ENCODE results near the gene PPP2R3A. TPM values are rescaled to one million over a fixed set of nuclear protein-coding genes. Genes with fewer than 3 reads are reported as not detected.

The PPP2R3A gene
- total RNA-seq, 1 donor from 2014 or later = 117 TPM

DNA sequence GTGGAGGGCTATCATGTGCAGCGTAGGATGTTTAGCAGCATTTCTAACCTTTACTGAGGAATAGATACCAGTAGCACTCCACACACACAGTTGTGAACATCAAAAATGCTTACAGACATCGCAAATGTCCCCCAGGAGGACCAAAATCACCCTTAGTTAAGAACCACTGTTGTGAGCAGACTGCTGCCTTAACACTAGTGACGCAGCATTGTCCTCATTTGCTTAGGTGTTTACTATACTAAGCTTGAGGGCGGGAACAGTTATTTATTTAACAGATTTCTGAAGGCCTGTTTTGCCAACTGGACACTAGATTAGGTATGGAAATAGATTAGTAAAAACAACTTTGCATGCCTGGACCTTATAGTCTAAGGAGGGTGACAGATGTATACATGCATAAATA, 2.3 kb downstream of the PPP2R3A start:
- no peak for DNase-seq

DNA sequence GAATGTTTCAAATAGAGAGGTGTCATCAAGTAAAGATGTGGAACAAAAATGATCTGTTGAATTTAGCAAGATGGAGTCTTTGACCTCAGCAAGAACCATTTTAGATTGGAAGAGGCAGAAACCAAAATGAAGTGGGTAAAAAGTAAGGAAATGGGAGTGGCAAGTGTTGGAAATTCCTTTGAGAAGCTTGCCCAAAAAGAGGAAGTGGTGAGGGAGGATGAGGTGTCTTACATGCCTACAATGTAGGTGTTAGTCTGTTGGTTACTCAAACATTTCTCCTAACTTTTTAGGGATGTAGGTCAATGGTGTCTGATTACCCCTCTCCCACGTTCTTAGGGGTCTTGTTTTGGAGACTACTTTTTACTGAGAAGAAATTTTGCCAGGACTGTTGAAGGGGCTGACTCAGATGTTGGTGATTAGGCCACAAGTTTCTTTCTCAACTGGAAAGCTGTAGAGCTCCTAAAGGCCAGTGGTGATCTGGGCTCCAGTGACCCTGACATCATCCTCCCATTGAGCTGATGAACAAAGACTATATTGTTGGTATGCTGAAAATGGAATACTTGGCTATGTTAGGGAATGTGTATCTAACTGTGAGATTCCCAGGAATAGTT, 5.1 kb downstream of the PPP2R3A start:
- DNase-seq = no peak

DNA sequence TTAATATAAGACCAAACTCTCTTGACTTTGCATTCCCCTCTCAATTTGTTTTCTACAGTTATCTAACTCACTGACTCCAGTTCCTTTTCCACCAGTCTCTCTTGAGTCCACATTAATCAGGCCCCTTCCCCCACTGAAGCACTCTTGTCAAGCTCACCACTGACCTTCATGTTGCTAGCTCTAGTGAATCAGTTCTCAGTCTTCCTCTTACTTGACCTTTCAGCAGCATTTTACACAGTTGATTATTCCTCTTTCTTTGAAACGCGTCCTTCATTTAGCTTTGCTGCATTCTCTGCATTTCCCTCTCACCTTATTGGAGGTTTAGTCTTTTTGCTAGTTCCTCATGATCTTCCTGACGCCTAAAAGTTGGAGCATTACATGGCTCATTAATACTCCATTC, 8.3 kb downstream of the PPP2R3A start:
- no peak for DNase-seq

DNA sequence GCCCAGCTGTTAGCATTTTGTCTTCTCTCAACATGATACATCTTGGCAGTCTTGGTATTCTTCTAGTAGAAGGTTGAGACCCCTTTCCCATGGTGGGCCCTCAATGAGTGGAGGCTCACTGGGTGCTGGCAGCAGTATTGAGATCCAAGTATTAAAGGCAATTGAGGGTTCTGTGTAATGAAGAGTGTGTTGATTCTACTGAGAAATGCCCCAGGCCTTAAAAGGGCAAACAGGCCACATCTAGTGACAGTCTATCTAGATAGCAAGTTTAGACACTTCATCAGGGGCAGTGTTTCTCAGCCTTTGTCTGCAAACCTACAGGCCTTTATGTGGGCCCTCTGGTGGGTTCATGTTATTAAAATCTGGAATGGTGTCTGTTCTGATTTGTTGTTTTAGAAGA, 9.5 kb downstream of the PPP2R3A start:
- DNase-seq = no peak

DNA sequence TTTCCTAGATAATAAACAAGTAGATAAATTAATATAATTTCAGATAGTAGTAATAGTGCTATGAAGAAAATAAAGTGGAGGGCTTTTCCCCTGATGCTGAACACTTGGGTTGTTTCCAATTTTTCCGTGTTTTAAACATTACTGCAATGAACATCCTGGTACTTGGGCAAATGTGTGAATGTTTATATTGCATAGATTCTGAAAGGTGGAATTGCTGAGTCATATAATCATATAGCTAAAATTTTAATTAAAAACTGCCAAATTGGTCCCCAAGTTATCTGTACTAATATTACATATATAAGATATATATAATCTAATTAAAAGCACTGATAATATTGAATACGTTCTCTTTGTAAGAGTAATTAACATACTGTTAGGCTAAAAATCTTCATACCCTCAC, 10.0 kb downstream of the PPP2R3A start:
- DNase-seq = no peak

DNA sequence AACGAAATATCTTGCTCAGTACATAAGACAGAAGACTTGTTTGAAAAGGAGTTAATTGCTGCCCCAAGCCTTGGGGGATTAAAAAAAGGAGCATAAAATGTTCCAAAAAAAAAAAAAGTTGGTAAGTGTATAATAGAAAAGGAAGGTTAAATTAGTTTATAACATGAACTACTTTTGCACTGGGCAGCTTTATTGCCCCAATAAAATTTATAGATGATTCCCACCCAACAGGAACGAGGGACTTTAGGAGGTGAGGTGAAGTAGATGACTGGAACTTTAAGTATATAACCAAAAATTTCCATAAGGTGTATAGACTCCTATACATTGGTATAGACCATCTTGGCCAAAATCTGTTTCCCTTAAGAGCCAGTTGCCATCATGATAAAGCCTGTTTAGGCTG, 14.8 kb downstream of the PPP2R3A start:
- DNase-seq = no peak

DNA sequence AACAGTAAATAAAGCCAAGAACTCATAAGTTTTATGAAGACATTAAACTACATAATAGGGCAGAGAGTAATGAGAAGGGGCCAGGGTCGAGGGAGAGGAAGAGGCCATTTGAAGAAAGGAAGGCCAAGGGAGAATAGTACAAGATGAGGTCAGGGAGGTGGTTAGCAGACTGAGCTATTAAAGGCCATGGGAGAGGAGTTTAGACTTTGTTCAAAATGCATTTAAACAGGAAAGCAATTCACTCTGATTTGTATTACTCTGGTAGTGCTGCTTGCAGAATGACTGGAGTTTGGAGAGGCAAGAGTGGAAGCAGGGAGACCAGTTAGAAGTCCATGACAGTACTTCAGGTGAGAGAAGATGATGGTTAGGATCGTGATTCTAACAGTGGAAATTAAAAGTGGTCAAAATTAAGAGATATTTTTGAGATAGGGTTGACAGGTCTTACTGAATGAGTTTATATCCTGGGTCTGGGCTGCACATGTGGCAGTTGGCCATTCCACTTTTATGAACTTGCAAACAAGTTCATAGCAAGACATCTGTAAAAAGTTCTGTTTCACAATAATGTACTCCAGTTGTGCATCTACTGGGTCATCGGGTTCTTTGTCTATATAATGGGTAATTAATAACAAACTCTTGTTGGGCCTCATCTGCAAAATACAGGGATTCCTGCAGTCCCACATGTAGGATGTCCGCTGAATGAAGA, 16.3 kb downstream of the PPP2R3A start:
- no peak for DNase-seq

DNA sequence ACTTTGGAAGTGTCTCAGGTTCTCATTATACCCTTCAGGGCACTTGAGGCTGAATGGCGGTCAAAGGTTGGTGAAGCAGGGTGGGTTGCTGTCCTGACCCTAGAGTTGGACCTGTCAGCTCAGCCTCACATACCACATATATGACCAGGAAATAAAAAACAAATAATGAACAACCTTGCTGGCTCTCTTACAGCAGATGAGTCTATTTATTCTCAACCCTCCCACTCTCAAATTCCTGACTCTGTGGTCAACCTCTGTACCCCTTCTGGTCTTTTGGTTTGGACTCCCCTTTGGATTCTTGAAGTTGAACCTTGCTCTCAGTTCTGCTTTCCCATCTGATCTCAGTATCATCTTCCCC, 16.9 kb downstream of the PPP2R3A start:
- DNase-seq = no peak

DNA sequence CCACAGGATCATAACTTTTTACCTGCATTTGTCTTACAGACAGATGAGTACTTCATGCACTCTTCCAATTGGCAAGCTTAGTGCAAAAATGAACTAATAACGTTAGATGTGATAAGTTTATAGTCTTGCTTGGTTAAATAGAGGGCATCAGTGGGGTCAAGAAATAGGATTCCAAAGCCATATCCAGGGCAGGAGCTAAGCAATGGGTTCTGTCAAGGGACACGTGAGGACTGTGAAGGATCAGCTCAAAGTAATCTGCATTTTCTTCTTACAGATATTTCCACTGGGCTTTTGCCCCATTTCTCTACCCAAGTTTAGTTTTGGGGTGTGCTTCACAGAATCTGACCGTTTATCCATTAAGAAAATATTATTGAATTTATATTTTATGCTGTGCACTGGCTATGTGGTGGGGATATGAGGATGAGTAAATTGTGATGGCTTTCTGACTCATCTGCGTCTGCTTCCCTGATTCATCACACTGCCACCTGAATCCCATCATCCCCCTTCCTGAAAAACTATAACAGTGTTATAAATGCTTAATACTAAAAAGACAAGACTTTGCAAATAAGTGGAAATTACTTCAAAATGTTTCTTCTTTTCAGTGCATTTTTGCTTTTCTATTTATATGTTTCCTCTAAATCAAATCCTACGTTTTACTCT, 17.5 kb downstream of the PPP2R3A start:
- no peak for DNase-seq

DNA sequence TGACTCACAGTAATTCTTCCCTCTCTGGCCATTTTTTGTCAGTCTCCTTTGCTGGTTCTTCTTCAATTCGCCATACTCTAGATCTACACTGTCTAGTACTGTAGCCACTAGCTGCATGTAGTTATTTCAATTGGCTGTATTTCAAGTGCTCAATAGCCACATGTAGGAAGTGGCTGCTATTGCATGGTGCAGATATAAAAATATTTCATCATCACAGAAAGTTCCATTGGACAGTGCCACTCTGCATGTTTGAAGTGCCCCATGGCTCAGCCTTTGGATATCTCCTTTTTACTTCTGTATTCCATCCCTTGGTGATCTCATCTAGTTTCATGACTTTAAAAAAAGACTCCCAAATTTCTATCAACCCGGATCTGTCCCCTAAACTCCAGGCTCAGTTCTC, 22.1 kb downstream of the PPP2R3A start:
- DNase-seq = no peak

DNA sequence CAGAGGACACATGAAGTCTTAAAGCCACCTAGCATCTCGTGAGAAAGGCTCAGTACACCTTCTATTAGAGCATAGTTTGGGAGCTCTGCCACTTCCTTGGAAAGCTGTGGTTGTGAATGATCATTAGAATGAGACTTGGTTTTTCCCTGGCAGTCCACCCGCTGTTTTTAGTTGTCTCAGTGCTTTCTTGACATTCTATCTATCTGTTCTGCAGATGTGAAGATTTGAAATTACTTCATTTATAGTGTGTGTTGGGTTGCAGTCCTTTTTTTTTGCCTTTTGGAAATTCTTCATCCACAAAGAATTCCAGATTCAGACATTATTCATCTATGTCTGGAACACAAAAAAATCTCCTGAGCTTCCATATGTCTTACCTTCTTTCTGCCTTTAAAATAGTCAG, 23.7 kb downstream of the PPP2R3A start:
- DNase-seq = peak; percentile 16

DNA sequence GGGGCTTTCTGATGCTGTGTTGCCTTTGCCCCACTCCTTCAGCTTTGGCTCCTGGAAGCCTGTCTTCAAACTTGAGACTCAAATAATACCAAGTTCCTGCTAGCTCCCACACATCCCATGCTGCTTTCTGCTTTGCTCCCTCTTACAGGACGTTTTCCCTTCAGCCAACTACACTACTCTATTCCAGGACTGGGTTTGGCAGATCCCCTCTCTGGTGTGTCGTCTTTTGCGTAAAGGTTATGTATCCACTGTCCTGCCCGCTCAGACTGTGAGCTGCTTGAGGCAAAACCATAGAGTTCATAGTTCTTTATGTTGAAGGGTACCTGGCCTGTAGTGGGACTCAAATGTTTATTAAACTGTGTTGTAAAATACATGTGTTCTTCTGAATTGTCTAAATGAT, 25.4 kb downstream of the PPP2R3A start:
- DNase-seq = no peak

DNA sequence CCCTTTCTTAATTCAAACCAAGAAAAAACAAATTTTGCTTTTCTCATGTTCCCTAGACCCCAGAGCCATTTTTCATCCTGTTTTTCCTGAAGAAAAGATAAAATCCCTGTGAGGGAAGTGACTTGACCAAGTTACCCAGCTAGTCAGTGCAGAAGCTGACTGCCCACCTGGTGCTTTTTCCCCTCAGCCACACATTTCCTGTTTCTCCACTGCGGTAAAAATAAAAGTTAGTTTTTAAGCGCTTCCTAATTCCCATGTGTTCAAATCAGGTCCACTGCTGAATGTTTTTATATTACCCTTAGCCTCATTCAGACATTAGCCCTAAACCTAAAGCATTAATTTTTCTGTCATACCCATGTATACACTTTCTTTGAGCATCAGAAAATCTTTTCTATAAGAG, 26.1 kb downstream of the PPP2R3A start:
- DNase-seq = no peak

DNA sequence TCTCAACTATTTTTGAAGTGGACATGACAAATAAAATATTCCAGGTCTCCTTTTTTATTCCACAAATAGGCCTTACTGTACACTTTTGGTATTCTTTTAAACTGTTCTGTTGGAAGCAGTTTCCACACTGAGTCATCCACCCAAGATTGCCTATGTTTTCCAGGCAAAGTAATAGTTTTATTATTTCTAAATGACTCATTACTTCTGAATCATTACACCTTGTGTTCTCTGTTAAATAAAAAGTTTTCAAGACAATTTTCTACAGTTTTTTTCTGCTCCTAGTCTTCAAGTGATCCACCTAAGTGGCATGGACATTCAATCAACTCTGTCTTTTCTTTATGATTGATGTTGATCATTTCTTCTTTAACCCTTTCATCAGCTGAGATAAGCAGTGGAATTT, 26.5 kb downstream of the PPP2R3A start:
- no peak for DNase-seq

DNA sequence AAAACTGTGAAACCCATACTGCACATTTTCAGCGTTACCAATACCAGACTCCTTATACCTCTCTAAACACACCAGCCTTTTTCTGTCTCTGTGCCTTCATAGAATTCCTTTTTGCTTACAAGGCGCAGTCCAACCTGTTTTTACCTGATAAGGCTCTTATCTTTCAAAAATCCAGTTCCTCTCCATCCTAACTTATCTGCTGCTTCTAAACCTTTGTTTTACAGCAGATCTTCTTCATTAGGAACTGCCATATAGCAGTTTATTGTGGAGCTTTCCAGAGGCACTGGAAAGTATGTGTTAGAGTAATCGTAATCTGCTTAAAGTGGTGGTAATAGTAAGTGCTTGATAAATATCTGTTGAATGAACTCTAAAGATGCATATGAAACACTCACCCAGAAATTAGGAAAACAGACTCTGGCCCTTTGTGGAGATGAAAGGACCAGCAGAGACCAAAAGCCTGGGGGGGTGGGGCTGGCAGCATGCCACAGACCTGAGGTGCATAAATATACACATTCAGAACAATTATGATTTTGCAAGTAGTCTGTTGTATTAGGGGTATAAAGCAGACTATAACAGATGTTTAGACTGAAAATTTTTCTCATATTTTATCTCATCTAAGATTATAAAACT, 29.3 kb downstream of the PPP2R3A start:
- DNase-seq = no peak

DNA sequence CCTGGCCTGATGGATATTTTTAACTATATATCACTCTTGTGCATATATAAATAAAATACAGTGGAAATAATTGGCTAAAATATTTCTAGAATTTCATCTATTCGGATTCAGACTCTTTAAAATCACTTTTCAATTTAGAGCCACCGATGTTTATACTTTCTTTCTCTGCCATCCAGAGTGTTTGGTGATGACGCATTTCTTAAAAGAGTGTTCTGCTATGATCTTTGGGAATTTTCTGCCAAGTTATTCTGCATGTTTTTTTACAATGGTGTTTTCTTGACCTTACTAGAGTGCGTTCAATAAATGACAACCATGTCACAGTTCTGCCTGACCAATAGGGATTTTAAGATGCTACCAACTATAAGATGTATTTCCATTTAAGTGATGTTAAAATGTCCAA, 30.2 kb downstream of the PPP2R3A start:
- no peak for DNase-seq

DNA sequence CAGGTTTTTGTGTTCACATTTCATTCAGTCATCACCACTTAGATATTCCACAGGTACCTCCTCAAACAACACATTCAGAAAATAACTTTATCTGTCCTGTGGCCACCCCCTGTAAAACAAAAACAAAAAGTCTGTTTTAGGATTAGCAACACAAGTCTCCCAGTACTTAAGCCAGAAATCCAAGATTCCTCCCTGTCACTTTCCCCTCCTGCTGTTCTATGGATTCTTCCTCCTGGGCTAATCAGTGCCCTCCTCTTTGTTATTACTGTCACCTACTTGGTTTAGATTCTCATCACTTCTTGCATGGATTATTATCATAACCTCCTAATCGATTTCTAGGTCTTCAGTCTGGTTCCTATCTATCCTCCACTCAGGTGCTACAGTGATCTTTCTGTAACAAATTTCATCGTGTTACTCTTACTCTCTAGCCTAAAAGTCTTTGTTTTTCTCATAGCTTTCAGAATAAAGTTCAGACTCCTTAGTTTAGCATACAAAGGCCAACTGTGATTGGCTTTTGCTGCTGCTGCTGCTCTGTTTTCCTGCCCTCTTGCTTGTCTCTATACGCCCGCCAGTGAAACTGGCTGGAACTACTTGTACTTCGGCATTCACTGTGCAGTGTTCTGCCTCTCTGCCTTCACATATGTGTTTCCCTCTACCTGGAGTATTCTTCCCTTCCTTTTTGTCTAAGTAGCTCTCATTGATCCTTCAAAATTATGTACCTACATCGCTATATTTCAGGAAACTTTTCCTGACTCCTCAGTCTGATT, 32.2 kb downstream of the PPP2R3A start:
- DNase-seq = no peak

DNA sequence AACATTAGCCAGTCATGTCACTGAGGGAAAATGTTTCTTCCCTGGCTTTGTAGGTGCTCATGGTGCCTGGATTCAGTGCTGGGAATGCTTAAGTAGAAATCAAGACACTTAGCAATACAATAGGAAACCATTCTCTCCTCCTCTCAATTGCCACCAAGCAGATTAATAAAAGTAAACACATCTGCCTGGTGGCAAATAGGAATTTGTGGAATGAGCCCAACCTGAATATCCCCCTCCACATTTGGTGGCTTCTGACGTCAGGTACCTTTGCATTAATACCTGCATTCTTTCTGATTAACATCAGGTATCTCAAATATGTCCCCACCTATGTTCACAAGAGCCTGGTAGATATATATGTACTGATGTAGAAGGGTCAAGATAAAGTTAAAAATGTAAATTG, 42.7 kb downstream of the PPP2R3A start:
- DNase-seq = no peak

DNA sequence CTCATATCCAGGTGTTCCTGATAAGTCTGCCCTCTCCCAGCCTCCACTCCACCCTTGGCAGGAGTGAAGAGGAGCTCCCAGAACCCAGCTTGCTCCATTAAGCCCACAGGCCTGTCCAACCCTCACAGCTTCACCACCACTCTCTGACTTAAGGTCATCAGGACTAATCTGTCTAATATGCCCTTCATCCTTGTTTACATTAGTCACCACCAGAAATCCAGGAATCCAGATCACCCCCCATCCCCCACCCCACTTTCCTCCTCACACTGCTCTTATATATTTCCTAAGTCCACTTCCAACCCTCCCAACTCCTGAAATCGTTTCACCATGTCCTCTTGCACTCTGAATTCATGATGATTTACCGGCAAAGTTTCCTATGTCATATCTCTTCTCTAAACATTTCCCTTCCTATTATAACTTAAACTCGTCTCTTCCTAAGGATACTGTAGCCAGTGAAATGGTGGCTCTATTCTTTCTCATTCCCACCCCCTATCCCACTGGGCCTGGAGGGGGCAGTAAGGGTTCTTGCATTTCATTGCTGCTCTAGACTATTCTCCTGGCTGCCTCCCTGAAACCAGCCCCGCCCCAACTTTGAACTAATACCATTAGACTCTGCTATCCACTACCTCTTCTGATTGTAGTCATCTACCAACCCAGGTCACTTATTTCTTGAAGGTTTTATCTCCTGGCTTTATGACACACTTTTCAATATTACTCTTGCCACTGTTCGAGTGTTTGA, 43.4 kb downstream of the PPP2R3A start:
- DNase-seq = no peak

DNA sequence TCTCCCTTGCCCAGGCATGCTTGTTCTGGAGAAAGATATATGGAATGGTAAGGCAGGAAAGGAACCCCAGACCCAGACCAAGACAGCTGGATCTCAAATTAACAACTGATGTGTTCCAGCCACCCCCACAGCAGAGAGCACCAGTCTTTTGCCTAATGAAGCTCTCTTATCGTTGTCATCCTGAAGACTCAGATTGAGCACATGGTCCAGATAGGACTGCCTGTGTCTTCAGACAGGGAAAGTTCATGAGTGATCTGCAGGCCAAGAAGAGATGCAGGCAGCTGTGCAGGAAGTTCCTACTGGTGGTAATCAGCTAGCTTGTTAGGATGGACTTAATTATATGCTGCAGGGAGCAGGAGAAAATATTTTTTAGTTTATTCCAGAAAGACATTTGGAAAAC, 53.3 kb downstream of the PPP2R3A start:
- DNase-seq = peak; percentile 16

DNA sequence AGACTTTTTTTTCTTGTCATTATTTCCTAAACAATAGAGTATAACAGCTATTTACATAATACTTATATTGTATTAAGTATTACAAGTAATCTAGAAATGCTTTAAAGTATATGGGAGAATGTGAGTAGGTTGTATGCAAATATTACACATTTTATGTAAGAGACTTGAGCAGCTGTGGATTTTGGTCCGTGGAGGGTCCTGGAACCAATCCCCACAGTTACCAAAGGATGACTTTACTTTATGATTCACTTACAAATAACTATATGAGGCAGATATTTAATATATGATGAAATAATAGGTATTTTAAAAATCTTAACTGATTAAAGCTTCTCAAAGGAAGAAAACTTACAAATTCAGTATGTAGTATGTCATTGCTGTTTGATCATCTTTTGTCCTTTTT, 56.3 kb downstream of the PPP2R3A start:
- DNase-seq = no peak

Data from tongue (tissue), 2 donors.